H9 (cell line): ENCODE data around the gene LAMB4. TPM values are rescaled to one million over a fixed set of nuclear protein-coding genes. Genes with fewer than 3 reads are reported as not detected.

Source experiments
- DNase-seq: peaks from one replicate; pipeline ENCODE4 v3.0.0-alpha.2; 2017
- H2AFZ ChIP-seq: one replicate; pipeline ENCODE4 v1.6.1; 2013; ENCODE audit warnings: mild to moderate bottlenecking, low read length, control low read depth, moderate library complexity
- H2AK5ac ChIP-seq: 2 replicates; pipeline ENCODE4 v1.6.1; 2013; ENCODE audit warnings: low read length, control low read depth, mixed read lengths; ENCODE audit not compliant: insufficient read length
- H2BK120ac ChIP-seq: one replicate; pipeline ENCODE4 v1.6.1; 2013; ENCODE audit warnings: low read depth, mild to moderate bottlenecking, low read length, control low read depth, inconsistent platforms; ENCODE audit not compliant: poor library complexity, severe bottlenecking
- H2BK12ac ChIP-seq: 2 replicates; pipeline ENCODE4 v1.6.1; 2013; ENCODE audit warnings: low read length, control low read depth, mixed read lengths, low read depth; ENCODE audit not compliant: insufficient read length
- H2BK15ac ChIP-seq: 2 replicates; pipeline ENCODE4 v1.6.1; 2013; ENCODE audit warnings: low read depth, low read length, control low read depth
- H2BK20ac ChIP-seq: one replicate; pipeline ENCODE4 v1.6.1; 2013; ENCODE audit warnings: low read depth, mild to moderate bottlenecking, low read length, control low read depth, inconsistent platforms; ENCODE audit not compliant: poor library complexity, severe bottlenecking
- H2BK5ac ChIP-seq: 2 replicates; pipeline ENCODE4 v1.6.1; 2013; ENCODE audit warnings: low read length, control low read depth, mixed read lengths; ENCODE audit not compliant: insufficient read length
- H3K14ac ChIP-seq: 2 replicates; pipeline ENCODE4 v1.6.1; 2013; ENCODE audit warnings: low read length, control low read depth; ENCODE audit not compliant: insufficient read depth
- H3K18ac ChIP-seq: 2 replicates; pipeline ENCODE4 v1.6.1; 2013; ENCODE audit warnings: low read depth, mild to moderate bottlenecking, mixed read lengths, low read length, control low read depth; ENCODE audit not compliant: insufficient read length
- H3K23ac ChIP-seq: 2 replicates; pipeline ENCODE4 v1.6.1; 2013; ENCODE audit warnings: low read length, control low read depth, mixed read lengths, low read depth; ENCODE audit not compliant: insufficient read length
- H3K23me2 ChIP-seq: 2 replicates; pipeline ENCODE4 v1.6.1; 2013; ENCODE audit warnings: low read depth, mild to moderate bottlenecking, mixed read lengths, low read length, control low read depth; ENCODE audit not compliant: insufficient read length, poor library complexity, severe bottlenecking
- H3K27ac ChIP-seq: 2 replicates; pipeline ENCODE4 v1.5.1; 2013; ENCODE audit warnings: low read length, control low read depth, mixed read lengths, low read depth; ENCODE audit not compliant: insufficient read length
- H3K27me3 ChIP-seq: 2 replicates; pipeline ENCODE4 v1.6.1; 2013; ENCODE audit warnings: low read length, control low read depth, inconsistent platforms; ENCODE audit not compliant: insufficient read depth
- H3K4ac ChIP-seq: 2 replicates; pipeline ENCODE4 v1.6.1; 2013; ENCODE audit warnings: low read depth, mild to moderate bottlenecking, control low read depth, inconsistent platforms, low read length, moderate library complexity
- H3K4me1 ChIP-seq: 2 replicates; pipeline ENCODE4 v1.6.1; 2013; ENCODE audit warnings: low read length, control low read depth, inconsistent platforms; ENCODE audit not compliant: insufficient read depth
- H3K4me2 ChIP-seq: 2 replicates; pipeline ENCODE4 v1.6.1; 2013; ENCODE audit warnings: low read length, control low read depth, mixed read lengths; ENCODE audit not compliant: insufficient read length, insufficient read depth
- H3K56ac ChIP-seq: 2 replicates; pipeline ENCODE4 v1.6.1; 2013; ENCODE audit warnings: low read depth, mild to moderate bottlenecking, mixed read lengths, low read length, control low read depth; ENCODE audit not compliant: insufficient read length
- H3K79me1 ChIP-seq: 2 replicates; pipeline ENCODE4 v1.6.1; 2013; ENCODE audit warnings: low read depth, mild to moderate bottlenecking, moderate library complexity, low read length, control low read depth, inconsistent platforms; ENCODE audit not compliant: insufficient read depth, poor library complexity, severe bottlenecking
- H3K79me2 ChIP-seq: 2 replicates; pipeline ENCODE4 v1.6.1; 2013; ENCODE audit warnings: low read length, control low read depth, inconsistent platforms; ENCODE audit not compliant: insufficient read depth
- H3K9ac ChIP-seq: 2 replicates; pipeline ENCODE4 v1.6.1; 2013; ENCODE audit warnings: low read length, control low read depth, mixed read lengths; ENCODE audit not compliant: insufficient read length; ENCODE audit errors: extremely low read depth
- H3K9me3 ChIP-seq: one replicate; pipeline ENCODE4 v1.6.1; 2013; ENCODE audit warnings: low read depth, low read length, inconsistent platforms; ENCODE audit not compliant: control insufficient read depth
- H3T11ph ChIP-seq: one replicate; pipeline ENCODE4 v1.6.1; 2013; ENCODE audit warnings: mild to moderate bottlenecking, low read length, control low read depth, inconsistent platforms
- H4K20me1 ChIP-seq: one replicate; pipeline ENCODE4 v1.6.1; 2013; ENCODE audit not compliant: control insufficient read depth, insufficient read length, insufficient read depth
- H4K5ac ChIP-seq: 2 replicates; pipeline ENCODE4 v1.6.1; 2013; ENCODE audit warnings: low read depth, mild to moderate bottlenecking, mixed read lengths, low read length, control low read depth; ENCODE audit not compliant: insufficient read length
- H4K8ac ChIP-seq: replicated peaks from 2 replicates; pipeline ENCODE4 v1.6.1; 2013; ENCODE audit warnings: low read length, control low read depth, mixed read lengths, low read depth; ENCODE audit not compliant: insufficient read length
- H4K91ac ChIP-seq: 2 replicates; pipeline ENCODE4 v1.6.1; 2013; ENCODE audit warnings: low read depth, mild to moderate bottlenecking, moderate library complexity, mixed read lengths, low read length, control low read depth; ENCODE audit not compliant: insufficient read length
- H3K27ac Mint-ChIP-seq, 3 experiments: 2 replicates in 2 of 3; 3 replicates in 1 of 3; pipeline ENCODE4 v1.8.0; 2020 to 2021; ENCODE audit warnings: mixed read lengths in 3 of 3, mild to moderate bottlenecking in 1 of 3, moderate library complexity in 1 of 3
- H3K27me3 Mint-ChIP-seq: 2 replicates; pipeline ENCODE4 v1.8.0; 2021; ENCODE audit warnings: low read depth, mild to moderate bottlenecking, moderate library complexity, mixed read lengths
- H3K36me3 Mint-ChIP-seq, 3 experiments: 2 replicates in 2 of 3; 3 replicates in 1 of 3; pipeline ENCODE4 v1.8.0; 2020 to 2021; ENCODE audit warnings: low read depth in 3 of 3, mixed read lengths in 3 of 3; ENCODE audit not compliant: insufficient read depth in 1 of 3
- H3K4me1 Mint-ChIP-seq, 2 experiments: 2 replicates each; pipeline ENCODE4 v1.8.0; 2020; ENCODE audit warnings: mixed read lengths in 2 of 2
- H3K4me3 Mint-ChIP-seq, 2 experiments: 2 replicates in 1 of 2; 3 replicates in 1 of 2; pipeline ENCODE4 v1.8.0; 2020 to 2021; ENCODE audit warnings: mild to moderate bottlenecking in 2 of 2, mixed read lengths in 2 of 2, moderate library complexity in 1 of 2
- H3K9me3 Mint-ChIP-seq, 2 experiments: 2 replicates in 1 of 2; 3 replicates in 1 of 2; pipeline ENCODE4 v1.8.0; 2020; ENCODE audit warnings: mild to moderate bottlenecking in 2 of 2, mixed read lengths in 2 of 2, moderate library complexity in 1 of 2
- CTCF ChIP-seq: fragments of 200-600 bp; sonication (generic); conservative IDR thresholded peaks from 3 replicates; pipeline ENCODE4 v1.8.0; 2021; ENCODE audit warnings: antibody characterized with exemption, mild to moderate bottlenecking
- WGBS: extraction: QIAGEN DNeasy Blood & Tissue Kit; methylation state at CpG from one replicate; pipeline ENCODE4 v1.1.7; 2013; ENCODE audit warnings: missing lambda C conversion rate, low lambda C conversion rate, mixed read lengths; ENCODE audit not compliant: insufficient read length; ENCODE audit errors: extremely low coverage; 5-methylcytosine and 5-hydroxymethylcytosine counted together
- total RNA-seq: library from RNA; stranded (reverse); gene quantifications from 2 replicates; pipeline ENCODE4 v1.2.1, GENCODE V29; 2021

Gene LAMB4
- total RNA-seq, 1 experiment from 2014 or later, result not detected

- Mint-ChIP-seq H3K4me1 (peaks cover 11 to 14% of the 10 kb centered on the region in 2 experiments), H3K36me3 (peaks cover 4 to 7% (median 5%) of the 10 kb centered on the region in 3 experiments; a peak in 5 of 7 replicates), H3K9me3 (peaks cover 5 to 9% of the 10 kb centered on the region in 2 experiments), H3K4me3 (no peak overlapping the region), H3K27me3 (no peaks in the 10 kb centered on the region; the same call in 1 of the 2 replicates), H3K27ac (no peak overlapping the region)
- Histone ChIP-seq H3K23me2 (no peaks in the 10 kb centered on the region), H2BK12ac (no peak overlapping the region), H2BK120ac (no peak overlapping the region), H4K8ac (no peak overlapping the region), H2AFZ (no peak overlapping the region), H3K4me1 (no peaks in the 10 kb centered on the region), H4K91ac (no peak overlapping the region), H3K27me3 (no peaks in the 10 kb centered on the region), H3K9me3 (no peaks in the 10 kb centered on the region), H3K27ac (no peak overlapping the region), H3K18ac (no peak overlapping the region), H3K14ac (no peak overlapping the region), H4K20me1 (no peaks in the 10 kb centered on the region), H3K9ac (no peak overlapping the region), H4K5ac (no peak overlapping the region), H3K79me1 (no peaks in the 10 kb centered on the region), H3K79me2 (no peaks in the 10 kb centered on the region), H3K56ac (no peak overlapping the region), H2BK5ac (no peak overlapping the region), H3K4me2 (no peak overlapping the region), H2BK15ac (no peak overlapping the region), H3K4ac (no peak overlapping the region), H3T11ph (no peak overlapping the region), H2BK20ac (no peak overlapping the region), H2AK5ac (no peak overlapping the region), H3K23ac (no peak overlapping the region)
- DNase-seq, result no peak
- TF ChIP-seq CTCF, result no peak
- no CpG with 5 or more reads among the region's 1 CpG for WGBS
Measured at GRCh38 chr7:108078211-108078673, 51.9 kb downstream of the LAMB4 start.
